ENCODE results near the gene SCPEP1. TPM values are rescaled to one million over a fixed set of nuclear protein-coding genes. Genes with fewer than 3 reads are reported as not detected.

Gene SCPEP1
- total and polyA plus RNA-seq, 10 of the 15 experiments (the other 5 are each of a cell fraction or from before 2014, with no cell fraction given) = 31.2 to 80.2 (median 40.7) TPM

GRCh38 chr17:56997313-56997712 is 19.4 kb downstream of the SCPEP1 start:
- in situ Hi-C loops (cut with MboI) = no loop called here

GRCh38 chr17:57001541-57001940 is 23.6 kb downstream of the SCPEP1 start:
- intact Hi-C loops (cut with micrococcal nuclease; ENCODE audit: unreplicated experiment) (loop anchor here (10.0 kb wide), 1 partner anchor 83 kb away; the partner anchor contains the start of gene AKAP1), in situ Hi-C loops (cut with MboI) (no loop called here)
- H3K4me2 ChIP-seq (ENCODE audit: control insufficient read depth, insufficient read depth) = no peak overlapping the region
- SMC1A ChIA-PET (ENCODE audit: uncharacterized antibody, unreplicated experiment) = interaction anchor here (1.2 kb wide), 1 partner anchor 23 kb away, joined by 3 read pairs; the partner anchor contains the start of gene SCPEP1
- CTCF ChIA-PET = interaction anchor here (1.1 kb wide), 1 partner anchor 31 kb away, joined by 3 read pairs; no protein-coding TSS in a partner anchor
- POLR2A ChIA-PET = interaction anchor here (0.6 kb wide), 1 partner anchor 23 kb away, joined by 4 read pairs; no protein-coding TSS in a partner anchor
- DNase-seq (ENCODE audit: low read depth, low spot score) (no peak), FAIRE-seq (no peak), ATAC-seq (no peak)
- RAD21 ChIA-PET (ENCODE audit: unreplicated experiment) = interaction anchor here (0.6 kb wide), 1 partner anchor 8 kb away, joined by 3 read pairs; no protein-coding TSS in a partner anchor
- H2AFZ ChIP-seq (ENCODE audit: control insufficient read depth, low read depth, low read length) = no peak overlapping the region
- no peaks in the 10 kb centered on the region for H4K20me1 ChIP-seq (ENCODE audit: control insufficient read depth, insufficient read depth)
- H3K27me3 ChIP-seq (replicated peaks in 1 of 2; ENCODE audit: control insufficient read depth in 2 of 2, insufficient read depth in 2 of 2, low read length in 1 of 2) = no peaks in the 10 kb centered on the region
- no peaks in the 10 kb centered on the region for H3K79me2 ChIP-seq (ENCODE audit: control insufficient read depth, insufficient read depth, low read length)
- no peak overlapping the region for H3K9ac ChIP-seq (ENCODE audit: control insufficient read depth, insufficient read depth, low read length)
- H3K27ac ChIP-seq (ENCODE audit: control insufficient read depth, insufficient read depth) = no peak overlapping the region
- peaks cover 32% of the 10 kb centered on the region for H3K4me1 ChIP-seq (ENCODE audit: control insufficient read depth, insufficient read depth, low read length)
- H3K9me3 ChIP-seq (replicated peaks; ENCODE audit: control insufficient read depth, insufficient read depth, low read length) = no peaks in the 10 kb centered on the region
- peaks cover 2 to 35% of the 10 kb centered on the region in 2 experiments for H3K36me3 ChIP-seq (ENCODE audit: control insufficient read depth in 2 of 2, insufficient read depth in 2 of 2, low read length in 1 of 2)
- H3K4me3 ChIP-seq = no peak overlapping the region
- WGBS (ENCODE audit: insufficient coverage, insufficient replicate concordance, low lambda C conversion rate, missing lambda C conversion rate) = 100% methylated on average over 7 of the region's 7 CpGs
- no TSS peak for BruUV-seq (replicated peaks)
- TF ChIP-seq CHD2 (IDR thresholded peaks at IDR 0.05; ENCODE audit: borderline replicate concordance, low read depth, low read length) (no peak), SMARCA5 (IDR thresholded peaks at IDR 0.05) (no peak), REST (IDR thresholded peaks at IDR 0.05; ENCODE audit: low read depth, low read length) (no peak), USF2 (IDR thresholded peaks at IDR 0.05; ENCODE audit: borderline replicate concordance, low read depth, low read length) (no peak), NFXL1 (IDR thresholded peaks at IDR 0.05; ENCODE audit: borderline replicate concordance) (no peak), MAX (IDR thresholded peaks at IDR 0.05; ENCODE audit: low read depth, low read length) (no peak)

More at GRCh38 chr17:56997313-56997712, 19.4 kb downstream of the SCPEP1 start:
- H3K79me2 ChIP-seq (ENCODE audit: control insufficient read depth, insufficient read depth, low read length) = no peaks in the 10 kb centered on the region
- H3K27ac ChIP-seq (ENCODE audit: control insufficient read depth, insufficient read depth) = no peak overlapping the region
- FAIRE-seq = no peak
- no peaks in the 10 kb centered on the region for H3K9me3 ChIP-seq (replicated peaks; ENCODE audit: control insufficient read depth, insufficient read depth, low read length)
- no peaks in the 10 kb centered on the region for H4K20me1 ChIP-seq (ENCODE audit: control insufficient read depth, insufficient read depth)
- H3K9ac ChIP-seq (ENCODE audit: control insufficient read depth, insufficient read depth, low read length) = no peak overlapping the region
- no peaks in the 10 kb centered on the region for H3K27me3 ChIP-seq (replicated peaks in 1 of 2; ENCODE audit: control insufficient read depth in 2 of 2, insufficient read depth in 2 of 2, low read length in 1 of 2)
- BruUV-seq (replicated peaks) = no TSS peak
- H3K36me3 ChIP-seq (ENCODE audit: control insufficient read depth in 2 of 2, insufficient read depth in 2 of 2, low read length in 1 of 2) = peaks cover 4 to 35% of the 10 kb centered on the region in 2 experiments
- ATAC-seq = peak; percentile 57
- SMC1A ChIA-PET (ENCODE audit: uncharacterized antibody, unreplicated experiment) = interaction anchor here (1.6 kb wide), 1 partner anchor 10 kb away, joined by 6 read pairs; no protein-coding TSS in a partner anchor
- WGBS (ENCODE audit: insufficient coverage, insufficient replicate concordance, low lambda C conversion rate, missing lambda C conversion rate) = 68% methylated on average over 2 of the region's 2 CpGs
- H3K4me1 ChIP-seq (ENCODE audit: control insufficient read depth, insufficient read depth, low read length) = peaks cover 1% of the 10 kb centered on the region; the same call in 1 of the 2 replicates
- intact Hi-C loops (cut with micrococcal nuclease; ENCODE audit: unreplicated experiment) = no loop called here
- no peak overlapping the region for H3K4me3 ChIP-seq
- POLR2A ChIA-PET = interaction anchor here (3.5 kb wide), 1 partner anchor 19 kb away, joined by 9 read pairs; the partner anchor contains the start of gene SCPEP1
- RAD21 ChIA-PET (ENCODE audit: unreplicated experiment) = no interaction called here
- H3K4me2 ChIP-seq (ENCODE audit: control insufficient read depth, insufficient read depth) = no peak overlapping the region
- peak; percentile 57; the same call in 1 of the 2 replicates for TF ChIP-seq JUNB (IDR thresholded peaks at IDR 0.05)
- no peak for TF ChIP-seq HSF1 (IDR thresholded peaks at IDR 0.05; ENCODE audit: low read depth, low read length)
- no peak for DNase-seq (ENCODE audit: low read depth, low spot score)
- H2AFZ ChIP-seq (ENCODE audit: control insufficient read depth, low read depth, low read length) = no peak overlapping the region
- CTCF ChIA-PET = interaction anchor here (1.1 kb wide), 1 partner anchor 10 kb away, joined by 4 read pairs; no protein-coding TSS in a partner anchor
